Lung (tissue), 12 donors: ENCODE measurements around the gene BRMS1. TPM values are rescaled to one million over a fixed set of nuclear protein-coding genes. Genes with fewer than 3 reads are reported as not detected.
A peak's percentile ranks its signal among the peaks of the same experiment; 100 is the strongest.
"Not testable (repeated sequence)": the region's sequence is repeated elsewhere in the genome, so short reads cannot be mapped to it uniquely, and the experiment has no call there.

Experiments
- ATAC-seq: fragments of 200-7000 bp; cut with Tn5 transposase; one replicate; pipeline ENCODE4 v1.9.1; 2020; ENCODE audit warnings: moderate number of reproducible peaks; ENCODE audit not compliant: insufficient read depth, low FRiP score
- DNase-seq, 3 donors: peaks; one replicate each; pipeline ENCODE4 v3.0.0-alpha.2; 2013 to 2017
- H3K27ac ChIP-seq, 2 donors: one replicate each; pipeline ENCODE4 v1.5.1; 2013; ENCODE audit warnings: mild to moderate bottlenecking in 2 of 2, moderate library complexity in 2 of 2, control low read depth in 1 of 2, inconsistent platforms in 1 of 2, low read depth in 1 of 2, low read length in 1 of 2
- H3K27me3 ChIP-seq, 3 donors: one replicate each; pipeline ENCODE4 v1.5.1; 2013; ENCODE audit warnings: low read length in 2 of 3; ENCODE audit not compliant: control insufficient read depth in 3 of 3, insufficient read depth in 3 of 3
- H3K36me3 ChIP-seq, 4 donors: one replicate each; pipeline ENCODE4 v1.5.1; 2013; ENCODE audit warnings: low read length in 4 of 4, mild to moderate bottlenecking in 1 of 4, moderate library complexity in 1 of 4; ENCODE audit not compliant: control insufficient read depth in 4 of 4, insufficient read depth in 4 of 4
- H3K4me1 ChIP-seq, 5 donors: one replicate each; pipeline ENCODE4 v1.5.1; 2013; ENCODE audit warnings: low read length in 5 of 5, mild to moderate bottlenecking in 2 of 5, moderate library complexity in 1 of 5; ENCODE audit not compliant: control insufficient read depth in 5 of 5, insufficient read depth in 5 of 5
- H3K4me3 ChIP-seq: one replicate; pipeline ENCODE4 v1.5.1; 2013; ENCODE audit warnings: mild to moderate bottlenecking, control low read depth, moderate library complexity
- H3K9ac ChIP-seq, 2 donors: one replicate each; pipeline ENCODE4 v1.5.1; 2013; ENCODE audit warnings: low read length in 2 of 2, control low read depth in 1 of 2; ENCODE audit not compliant: insufficient read depth in 1 of 2
- H3K9me3 ChIP-seq, 4 donors: one replicate each; pipeline ENCODE4 v1.5.1; 2013; ENCODE audit warnings: low read length in 3 of 4, mild to moderate bottlenecking in 1 of 4, moderate library complexity in 1 of 4; ENCODE audit not compliant: control insufficient read depth in 4 of 4, insufficient read depth in 3 of 4
- CTCF ChIP-seq: IDR thresholded peaks from 2 replicates; pipeline ENCODE4 v1.5.1; 2012; ENCODE audit warnings: mild to moderate bottlenecking; ENCODE audit errors: control extremely low read depth, extremely low read depth
- whole genome bisulfite sequencing, 2 donors: extraction: QIAGEN DNeasy Blood & Tissue Kit; methylation state at CpG; one replicate each; pipeline ENCODE4 v1.1.7; 2013; 5-methylcytosine and 5-hydroxymethylcytosine counted together
- polyA plus RNA-seq, 2 donors: library from polyadenylated mRNA; stranded (reverse); fragments of 200-250 nt; gene quantifications; one replicate each; pipeline ENCODE4 v1.2.1, GENCODE V29; 2013
- total RNA-seq, 2 donors: library from RNA; depleted of rRNA in 1 of 2; stranded (reverse); fragments of >200 nt in 1 of 2; gene quantifications; one replicate each; pipeline ENCODE4 v1.2.1, GENCODE V29; 2014 to 2021
- donor health status: control.
- donor health status: control.
- donor health status: Bipolar disorder and iron deficiency.
- donor health status: healthy.
- donor health status: DM: yes; HTN: yes; CAD: no.

The BRMS1 gene
- total and polyA plus RNA-seq, 4 donors, result 23.7 to 88.7 (median 49.2) TPM

DNA sequence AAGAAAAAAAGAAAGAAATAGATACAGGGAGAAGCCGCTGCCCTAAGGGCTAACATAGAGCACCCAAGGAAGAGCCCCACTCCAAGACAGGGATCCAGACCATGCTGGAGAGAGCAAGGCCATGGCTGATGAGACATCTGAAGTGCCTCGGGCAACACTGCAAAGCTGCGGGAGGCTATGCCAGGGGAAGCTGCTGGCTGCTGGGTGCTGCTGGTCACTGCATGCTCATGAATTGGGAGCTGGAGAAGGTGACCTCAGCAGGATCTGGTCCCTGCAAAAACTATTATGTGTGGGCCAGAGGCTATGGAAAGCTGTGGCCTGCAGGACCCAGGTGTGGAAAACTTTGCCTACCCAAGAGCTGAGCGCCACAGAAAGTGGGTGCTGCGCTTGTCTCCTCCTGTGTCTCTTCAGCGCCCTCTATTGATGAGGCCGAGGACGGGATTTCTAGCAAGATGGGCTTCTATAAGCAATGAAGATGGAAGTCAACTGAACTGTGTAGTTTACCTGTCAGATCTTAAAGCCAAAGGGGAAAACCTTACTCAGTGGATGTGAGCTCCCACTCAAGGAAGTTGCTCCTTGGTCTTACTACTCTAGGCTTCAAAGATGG lies 44.0 kb upstream of the BRMS1 start:
- TF ChIP-seq CTCF, result peak; percentile 38
- Histone ChIP-seq H3K4me1 (no peaks in the 10 kb centered on the region), H3K4me3 (no peak overlapping the region), H3K9ac (no peak overlapping the region), H3K27ac (no peak overlapping the region), H3K27me3 (peaks cover 0 to 2% (median 0%) of the 10 kb centered on the region in 3 donors), H3K36me3 (no peaks in the 10 kb centered on the region), H3K9me3 (no peaks in the 10 kb centered on the region)
- WGBS, 2 donors, result 25 to 31% methylated on average over 8 of the region's 8 CpGs
- DNase-seq, result peak; percentile 54 to 70 (median 60)
- ATAC-seq, result no peak

- DNase-seq (peak; percentile 79 to 86 (median 80)), ATAC-seq (peak; percentile 72)
- peak; percentile 72 for TF ChIP-seq CTCF
- Histone ChIP-seq H3K27me3 (no peaks in the 10 kb centered on the region), H3K9ac (peak overlapping the region in 1 of 2 donors; percentile 36), H3K27ac (no peak overlapping the region), H3K36me3 (no peaks in the 10 kb centered on the region), H3K4me1 (no peaks in the 10 kb centered on the region), H3K4me3 (no peak overlapping the region), H3K9me3 (no peaks in the 10 kb centered on the region)
- WGBS, 2 donors, result 8% methylated on average over 20 of the region's 20 CpGs
Measured at GRCh38 chr11:66386171-66387069, 41.5 kb upstream of the BRMS1 start.

DNA sequence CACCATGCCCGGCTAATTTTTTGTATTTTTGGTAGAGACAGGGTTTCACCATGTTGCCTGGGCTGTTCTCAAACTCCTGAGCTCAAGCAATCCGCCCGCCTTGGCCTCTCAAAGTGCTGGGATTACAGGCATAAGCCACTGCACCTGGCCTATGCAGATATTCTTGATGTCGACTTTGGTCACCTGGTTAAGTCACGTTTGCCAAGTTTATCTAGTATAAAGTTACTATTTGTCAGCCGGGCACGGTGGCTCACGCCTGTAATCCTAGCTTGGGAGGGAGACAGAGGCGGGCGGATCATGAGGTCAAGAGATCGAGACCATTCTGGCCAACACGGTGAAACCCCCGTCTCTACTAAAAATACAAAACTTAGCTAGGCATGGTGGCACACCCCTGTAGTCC lies 39.4 kb upstream of the BRMS1 start:
- not testable (repeated sequence) for H3K27ac ChIP-seq, H3K4me1 ChIP-seq, H3K9me3 ChIP-seq, H3K27me3 ChIP-seq, H3K4me3 ChIP-seq, DNase-seq, H3K36me3 ChIP-seq, H3K9ac ChIP-seq, ATAC-seq
- 81 to 90% methylated on average over 13 of the region's 13 CpGs for WGBS, 2 donors

DNA sequence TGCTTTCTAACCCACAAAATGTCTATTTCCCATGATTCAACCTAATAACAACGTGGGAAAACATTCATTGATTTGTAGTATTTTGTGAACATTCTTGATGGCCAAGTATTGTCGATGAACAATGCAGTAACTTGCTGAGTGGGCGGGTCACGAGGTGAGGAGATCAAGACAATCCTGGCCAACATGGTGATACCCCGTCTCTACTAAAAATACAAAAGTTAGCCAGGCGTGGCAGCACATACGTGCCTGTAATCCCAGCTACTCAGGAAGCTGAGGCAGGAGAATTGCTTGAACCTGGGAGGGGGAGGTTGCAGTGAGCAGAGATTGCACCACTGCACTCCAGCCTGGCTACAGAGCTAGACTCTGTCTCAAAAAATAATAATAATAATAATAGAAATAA lies 35.4 kb upstream of the BRMS1 start:
- not testable (repeated sequence) for H3K27ac ChIP-seq, H3K4me3 ChIP-seq, H3K9ac ChIP-seq, DNase-seq, ATAC-seq, H3K36me3 ChIP-seq, H3K4me1 ChIP-seq, H3K27me3 ChIP-seq, H3K9me3 ChIP-seq
- WGBS, 2 donors, result 22 to 26% methylated on average over 7 of the region's 7 CpGs

DNA sequence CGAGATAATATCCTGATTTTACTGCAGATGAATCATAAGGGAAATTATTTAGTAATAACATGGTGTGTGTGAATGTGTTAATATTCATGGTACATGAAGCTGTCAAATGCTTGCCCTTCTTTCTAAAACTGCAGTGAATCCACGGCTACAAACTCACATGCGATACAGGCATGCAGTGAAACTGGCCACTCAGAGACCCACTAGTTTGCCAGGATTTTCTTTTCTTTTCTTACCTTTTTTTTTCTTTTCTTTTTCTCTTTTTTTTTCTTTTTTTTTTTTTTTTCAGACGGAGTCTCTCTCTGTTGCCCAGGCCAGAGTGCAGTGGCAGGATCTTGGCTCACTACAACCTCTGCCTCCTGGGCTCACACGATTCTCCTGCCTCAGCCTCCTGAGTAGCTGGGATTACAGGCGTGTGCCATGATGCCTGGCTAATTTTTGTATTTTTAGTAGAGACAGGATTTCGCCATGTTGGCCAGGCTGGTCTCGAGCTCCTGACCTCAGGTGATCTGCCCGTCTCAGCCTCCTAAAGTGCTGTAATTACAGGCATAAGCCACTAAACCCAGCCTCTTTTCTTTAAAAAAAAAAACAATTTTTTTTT lies 28.9 kb upstream of the BRMS1 start:
- DNase-seq, H3K9ac ChIP-seq, H3K9me3 ChIP-seq, H3K4me3 ChIP-seq, ATAC-seq, H3K36me3 ChIP-seq: not testable (repeated sequence)
- H3K27me3 ChIP-seq, result peaks cover 0 to 28% (median 21%) of the 10 kb centered on the region in 3 donors
- 85 to 89% methylated on average over 9 of the region's 9 CpGs for WGBS, 2 donors
- H3K4me1 ChIP-seq, result peaks cover 0 to 10% (median 3%) of the 10 kb centered on the region in 5 donors
- peak overlapping the region in 1 of 2 donors; percentile 80 for H3K27ac ChIP-seq
